Naive thymus-derived CD4-positive, alpha-beta T cell (primary cell): ENCODE results near the gene CREB5. TPM values are rescaled to one million over a fixed set of nuclear protein-coding genes. Genes with fewer than 3 reads are reported as not detected.

Source experiments
- ATAC-seq: fragments of 150-1000 bp; cut with Tn5 transposase; 2 replicates; pipeline ENCODE4 v1.10.0; 2021; ENCODE audit warnings: mild to moderate bottlenecking, moderate library complexity
- CTCF ChIA-PET: fragments of 350-600 bp; sonication (Branson Sonifier 250); formaldehyde crosslinking; loops from one replicate; lab custom pipeline; 2021; ENCODE audit warnings: antibody characterized with exemption; lab: Charles Lee
- POLR2A ChIA-PET: fragments of 350-600 bp; sonication (Branson Sonifier 250); formaldehyde crosslinking; loops from one replicate; lab custom pipeline; 2021; ENCODE audit warnings: antibody characterized with exemption, inconsistent platforms; lab: Charles Lee
- DNase-seq, 9 donors: peaks; one replicate each; pipeline versions ENCODE4 v3.0.0 to v3.0.0-alpha.2; 2020 to 2022; ENCODE audit warnings: mixed read lengths in 1 of 9
- H3K27ac ChIP-seq: one replicate; pipeline ENCODE4 v1.7.0; 2013; ENCODE audit warnings: mild to moderate bottlenecking, low read depth, low read length, moderate library complexity
- H3K27me3 ChIP-seq, 2 donors: one replicate each; pipeline ENCODE4 v1.7.0; 2013; ENCODE audit warnings: low read length in 2 of 2, mild to moderate bottlenecking in 2 of 2, moderate library complexity in 2 of 2; ENCODE audit not compliant: control insufficient read depth in 2 of 2, insufficient read depth in 2 of 2
- H3K36me3 ChIP-seq, 3 experiments: 1 replicate in 2 of 3; 2 replicates in 1 of 3; pipeline ENCODE4 v1.7.0; 2013; ENCODE audit warnings: low read length in 3 of 3, mild to moderate bottlenecking in 3 of 3, moderate library complexity in 1 of 3; ENCODE audit not compliant: insufficient read depth in 3 of 3, control insufficient read depth in 2 of 3
- H3K4me1 ChIP-seq, 2 donors: one replicate each; pipeline ENCODE4 v1.7.0; 2013; ENCODE audit warnings: low read length in 2 of 2, mild to moderate bottlenecking in 2 of 2, moderate library complexity in 1 of 2; ENCODE audit not compliant: control insufficient read depth in 2 of 2, insufficient read depth in 2 of 2
- H3K4me3 ChIP-seq: 2 replicates; pipeline ENCODE4 v1.7.0; 2013; ENCODE audit warnings: mild to moderate bottlenecking, low read length
- H3K9me3 ChIP-seq, 3 experiments: 1 replicate in 2 of 3; 2 replicates in 1 of 3; pipeline ENCODE4 v1.7.0; 2013; ENCODE audit warnings: low read length in 3 of 3; ENCODE audit not compliant: control insufficient read depth in 2 of 3
- H3K27ac Mint-ChIP-seq, 9 donors: one replicate each; pipeline ENCODE4 v1.8.0; 2020 to 2022; ENCODE audit warnings: mixed read lengths in 9 of 9, mild to moderate bottlenecking in 8 of 9, moderate library complexity in 5 of 9, inconsistent platforms in 2 of 9
- H3K27me3 Mint-ChIP-seq, 5 donors: one replicate each; pipeline ENCODE4 v1.8.0; 2021 to 2022; ENCODE audit warnings: mixed read lengths in 5 of 5, mild to moderate bottlenecking in 1 of 5
- H3K36me3 Mint-ChIP-seq, 5 donors: one replicate each; pipeline ENCODE4 v1.8.0; 2020 to 2022; ENCODE audit warnings: mixed read lengths in 5 of 5, mild to moderate bottlenecking in 3 of 5, inconsistent platforms in 1 of 5
- H3K4me1 Mint-ChIP-seq, 7 donors: one replicate each; pipeline ENCODE4 v1.8.0; 2020 to 2022; ENCODE audit warnings: mixed read lengths in 7 of 7, mild to moderate bottlenecking in 3 of 7, inconsistent platforms in 1 of 7
- H3K4me3 Mint-ChIP-seq, 10 donors: one replicate each; pipeline ENCODE4 v1.8.0; 2020 to 2022; ENCODE audit warnings: mild to moderate bottlenecking in 10 of 10, mixed read lengths in 10 of 10, moderate library complexity in 6 of 10, inconsistent platforms in 2 of 10
- H3K9me3 Mint-ChIP-seq, 11 donors: one replicate each; pipeline ENCODE4 v1.8.0; 2020 to 2022; ENCODE audit warnings: mixed read lengths in 11 of 11, mild to moderate bottlenecking in 4 of 11, inconsistent platforms in 1 of 11, moderate library complexity in 1 of 11
- intact Hi-C, 2 donors: fragments of 100-400 bp; cut with micrococcal nuclease; formaldehyde crosslinking; loops; one replicate each; pipeline ENCODE4 v1.15.1; 2023
- polyA plus RNA-seq, 2 donors: library from polyadenylated mRNA; unstranded; fragments of 300-500 nt; fragmentation: Illumina TruSeq; gene quantifications; one replicate each; pipeline ENCODE4 v1.2.3, GENCODE V29; 2021
- total RNA-seq, 6 experiments: library from RNA in 5 of 6; stranded (reverse) in 5 of 6; gene quantifications; 1 replicate in 5 of 6; 2 replicates in 1 of 6; pipeline ENCODE4 v1.2.3 and lab custom pipeline; 2021 to 2026

CREB5 gene
- total and polyA plus RNA-seq, 7 experiments from 2014 or later: 0.22 to 18.4 (median 3.6) TPM; not detected in 4

DNA sequence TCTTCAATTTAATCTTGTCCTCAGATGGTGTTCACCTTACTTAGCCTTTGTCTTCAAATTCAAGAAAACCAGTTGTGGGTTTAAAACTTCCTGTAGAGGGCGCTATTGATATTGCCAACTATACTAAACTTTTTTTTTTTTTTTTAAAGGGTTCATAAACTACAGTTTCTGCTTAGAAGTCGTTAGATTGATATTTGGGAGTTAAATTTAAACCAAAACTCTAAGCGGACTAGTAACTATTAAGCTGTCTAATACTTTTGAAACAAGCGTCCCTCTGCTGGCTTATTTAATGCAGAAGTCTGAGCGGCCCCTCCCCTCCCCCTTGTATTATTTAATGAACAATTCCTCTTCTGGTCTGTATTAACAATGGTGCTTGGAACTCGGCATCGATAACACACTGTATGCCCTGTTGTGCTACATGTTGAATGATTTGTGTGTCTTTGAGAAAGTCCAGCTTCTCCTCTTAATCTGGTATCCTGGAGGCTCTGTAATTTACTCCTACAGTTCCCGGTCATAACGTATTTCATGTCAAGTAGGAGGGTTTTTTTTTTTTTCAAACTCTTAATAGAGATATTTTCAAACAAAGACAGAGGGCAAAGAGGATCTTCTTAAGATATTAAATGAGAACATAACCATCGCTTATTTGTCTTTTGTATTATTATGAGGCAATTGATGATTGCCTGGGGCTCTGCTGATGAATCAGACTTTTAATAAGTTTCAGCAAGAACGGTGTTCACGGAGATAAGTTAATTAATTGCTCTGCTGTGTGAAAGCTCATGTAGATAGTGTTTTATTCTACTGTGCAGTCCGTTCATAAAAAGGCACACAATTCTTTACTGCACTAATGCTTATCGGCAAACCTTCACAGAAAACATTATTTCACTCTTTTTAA, 22.6 kb upstream of the CREB5 start:
- Histone ChIP-seq H3K27ac (no peak overlapping the region), H3K4me1 (no peaks in the 10 kb centered on the region), H3K36me3 (no peaks in the 10 kb centered on the region), H3K27me3 (no peaks in the 10 kb centered on the region), H3K9me3 (no peaks in the 10 kb centered on the region), H3K4me3 (no peak overlapping the region)
- DNase-seq (peak in 5 of 9 donors; percentile 12 to 53 (median 21)), ATAC-seq (peak; percentile 40)
- POLR2A ChIA-PET: no interaction called here
- Mint-ChIP-seq H3K4me1 (peaks cover 0 to 6% (median 3%) of the 10 kb centered on the region in 7 donors), H3K36me3 (no peaks in the 10 kb centered on the region), H3K9me3 (peaks cover 0 to 3% (median 0%) of the 10 kb centered on the region in 11 donors), H3K27ac (no peak overlapping the region), H3K4me3 (no peak overlapping the region), H3K27me3 (peaks cover 15 to 42% (median 41%) of the 10 kb centered on the region in 5 donors)
- CTCF ChIA-PET: interaction anchor here (0.6 kb wide), 1 partner anchor 60 kb away, joined by 3 read pairs; no protein-coding TSS in a partner anchor
- intact Hi-C loops: loop anchor here (1.0 kb wide), 2 partner anchors 237 to 465 kb away; no protein-coding TSS in a partner anchor

DNA sequence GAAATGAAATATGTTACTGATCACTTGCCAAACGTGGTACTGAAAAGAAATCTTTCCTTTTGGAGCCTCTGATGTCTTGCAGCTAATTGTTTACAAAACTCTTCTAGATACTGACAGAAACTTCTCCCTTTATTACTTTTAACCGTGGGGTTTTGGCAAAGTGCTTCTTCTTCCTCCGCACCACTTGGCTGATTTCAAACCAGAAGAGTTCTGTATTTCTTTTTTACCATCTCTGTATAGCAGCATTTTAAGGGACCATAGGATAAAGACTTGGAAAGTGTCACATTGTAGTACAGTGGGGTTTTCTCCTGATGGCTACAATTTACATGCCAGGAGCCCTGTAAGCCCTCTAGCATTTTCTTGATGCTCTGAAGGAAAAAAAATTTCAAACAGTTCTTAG, 21.9 kb upstream of the CREB5 start:
- Mint-ChIP-seq H3K4me1 (peaks cover 0 to 6% (median 3%) of the 10 kb centered on the region in 7 donors), H3K4me3 (no peak overlapping the region), H3K9me3 (peaks cover 0 to 3% (median 0%) of the 10 kb centered on the region in 11 donors), H3K36me3 (no peaks in the 10 kb centered on the region), H3K27me3 (peaks cover 15 to 42% (median 41%) of the 10 kb centered on the region in 5 donors), H3K27ac (no peak overlapping the region)
- Histone ChIP-seq H3K4me3 (no peak overlapping the region), H3K27ac (no peak overlapping the region), H3K4me1 (no peaks in the 10 kb centered on the region), H3K9me3 (no peaks in the 10 kb centered on the region), H3K27me3 (no peaks in the 10 kb centered on the region), H3K36me3 (no peaks in the 10 kb centered on the region)
- ChIA-PET CTCF (interaction anchor here (0.6 kb wide), 1 partner anchor 61 kb away, joined by 3 read pairs; no protein-coding TSS in a partner anchor), POLR2A (no interaction called here)
- intact Hi-C loops: no loop called here
- DNase-seq (no peak), ATAC-seq (no peak)

DNA sequence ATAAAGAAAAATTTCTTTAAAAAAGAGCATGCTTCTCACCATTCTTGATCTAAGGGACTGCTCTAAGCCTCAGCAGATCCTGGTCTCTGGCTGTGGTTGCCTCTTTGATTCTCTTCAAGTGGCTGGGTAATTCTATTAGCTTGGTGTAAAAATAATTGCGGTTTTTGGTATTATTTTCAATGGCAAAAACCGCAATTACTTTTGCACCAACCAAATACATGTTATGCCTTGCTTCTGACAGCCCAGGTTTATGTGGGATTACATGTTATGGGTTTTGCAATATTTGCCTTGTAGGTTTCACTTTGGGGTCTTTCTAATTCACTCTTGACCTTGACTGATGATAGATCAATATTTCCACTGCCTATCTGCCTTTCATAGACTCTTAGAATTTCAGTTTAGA, 20.0 kb upstream of the CREB5 start:
- H3K27ac ChIP-seq: no peak overlapping the region
- no peak for ATAC-seq
- peaks cover 15 to 48% (median 34%) of the 10 kb centered on the region in 5 donors for H3K27me3 Mint-ChIP-seq
- no peaks in the 10 kb centered on the region for H3K9me3 ChIP-seq
- CTCF ChIA-PET: no interaction called here
- intact Hi-C loops: no loop called here
- no peak overlapping the region for H3K4me3 Mint-ChIP-seq
- no peaks in the 10 kb centered on the region for H3K4me1 ChIP-seq
- no peaks in the 10 kb centered on the region for H3K36me3 ChIP-seq
- no peaks in the 10 kb centered on the region for H3K27me3 ChIP-seq
- peaks cover 0 to 3% (median 0%) of the 10 kb centered on the region in 11 donors for H3K9me3 Mint-ChIP-seq
- POLR2A ChIA-PET: no interaction called here
- no peak overlapping the region for H3K27ac Mint-ChIP-seq
- no peak overlapping the region for H3K4me3 ChIP-seq
- no peaks in the 10 kb centered on the region for H3K36me3 Mint-ChIP-seq
- peaks cover 0 to 6% (median 3%) of the 10 kb centered on the region in 7 donors for H3K4me1 Mint-ChIP-seq
- no peak for DNase-seq

DNA sequence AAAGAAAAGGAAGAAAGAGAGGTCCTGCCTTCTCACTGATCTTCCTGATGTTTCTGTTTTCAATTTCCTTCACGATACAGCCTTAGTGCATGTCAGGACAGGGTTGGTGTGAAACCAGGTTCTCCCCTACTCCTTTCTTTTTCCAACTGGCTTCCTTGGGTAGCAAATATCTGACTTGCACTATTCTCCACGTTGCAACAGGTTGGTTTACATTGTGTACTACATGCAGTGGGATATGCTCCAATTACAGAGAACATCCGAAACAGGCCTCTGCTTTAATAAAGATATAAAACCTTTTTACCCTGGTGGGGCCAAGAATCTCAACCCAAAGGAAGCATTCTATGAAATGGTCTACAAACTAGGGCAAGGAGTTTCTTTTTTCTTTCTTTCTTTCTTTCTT, 16.9 kb upstream of the CREB5 start:
- H3K36me3 Mint-ChIP-seq: no peaks in the 10 kb centered on the region
- CTCF ChIA-PET: no interaction called here
- POLR2A ChIA-PET: no interaction called here
- ATAC-seq (no peak), DNase-seq (no peak)
- no peaks in the 10 kb centered on the region for H3K27me3 ChIP-seq
- H3K27ac Mint-ChIP-seq: no peak overlapping the region
- no peaks in the 10 kb centered on the region for H3K4me1 Mint-ChIP-seq
- peaks cover 0 to 3% (median 0%) of the 10 kb centered on the region in 11 donors for H3K9me3 Mint-ChIP-seq
- H3K27ac ChIP-seq: no peak overlapping the region
- intact Hi-C loops: no loop called here
- H3K4me1 ChIP-seq: no peaks in the 10 kb centered on the region
- H3K27me3 Mint-ChIP-seq: peaks cover 10 to 46% (median 24%) of the 10 kb centered on the region in 5 donors
- H3K4me3 ChIP-seq: no peak overlapping the region
- no peaks in the 10 kb centered on the region for H3K9me3 ChIP-seq
- H3K36me3 ChIP-seq: no peaks in the 10 kb centered on the region
- no peak overlapping the region for H3K4me3 Mint-ChIP-seq

DNA sequence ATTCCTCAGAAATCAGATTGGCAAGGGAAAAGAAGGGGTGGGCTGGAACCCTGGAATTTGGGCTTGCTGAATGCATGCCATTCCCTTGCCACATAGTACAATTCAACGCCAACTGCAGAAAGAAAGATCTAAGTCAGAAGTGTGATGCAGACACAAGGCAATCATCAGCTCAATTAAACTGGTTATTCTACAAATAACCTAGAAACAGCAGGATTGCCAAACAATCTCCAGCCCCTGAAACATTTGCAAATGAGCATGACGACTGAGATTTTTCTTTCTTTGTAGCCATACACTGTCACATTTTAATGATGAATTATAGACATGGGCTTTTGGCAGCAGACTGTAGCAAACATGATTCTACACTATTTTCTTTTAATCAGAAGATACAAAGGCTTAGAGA, 16.5 kb upstream of the CREB5 start:
- Mint-ChIP-seq H3K4me3 (no peak overlapping the region), H3K27ac (no peak overlapping the region), H3K27me3 (peaks cover 10 to 43% (median 22%) of the 10 kb centered on the region in 5 donors), H3K4me1 (no peaks in the 10 kb centered on the region), H3K36me3 (no peaks in the 10 kb centered on the region), H3K9me3 (peaks cover 0 to 3% (median 0%) of the 10 kb centered on the region in 11 donors)
- ATAC-seq: no peak
- H3K27ac ChIP-seq: no peak overlapping the region
- DNase-seq: no peak
- H3K9me3 ChIP-seq: no peaks in the 10 kb centered on the region
- H3K36me3 ChIP-seq: no peaks in the 10 kb centered on the region
- ChIA-PET POLR2A (no interaction called here), CTCF (interaction anchor here (0.6 kb wide), 1 partner anchor 213 kb away, joined by 4 read pairs; no protein-coding TSS in a partner anchor)
- H3K4me3 ChIP-seq: no peak overlapping the region
- intact Hi-C loops: no loop called here
- no peaks in the 10 kb centered on the region for H3K4me1 ChIP-seq
- no peaks in the 10 kb centered on the region for H3K27me3 ChIP-seq

DNA sequence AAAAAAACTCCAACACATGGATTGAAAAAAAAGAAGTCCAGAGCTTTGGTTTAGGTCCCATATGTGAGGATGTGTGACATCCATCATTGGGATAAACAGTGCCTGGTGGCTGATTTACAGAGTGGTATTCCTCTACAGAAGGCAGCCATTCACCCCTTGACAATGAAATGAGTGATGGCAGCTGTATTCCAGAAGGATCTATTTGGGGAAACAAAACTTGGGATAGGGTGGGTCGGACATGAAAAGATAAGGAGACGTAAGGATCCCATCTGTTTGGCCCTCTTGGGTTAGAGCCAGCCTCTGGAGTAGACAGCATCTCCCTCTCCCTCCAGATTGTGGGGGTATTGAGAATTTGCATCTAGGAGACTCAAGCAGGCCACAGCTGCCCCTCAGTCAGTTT, 15.2 kb upstream of the CREB5 start:
- Mint-ChIP-seq H3K4me3 (no peak overlapping the region), H3K9me3 (peaks cover 0 to 3% (median 0%) of the 10 kb centered on the region in 11 donors), H3K27me3 (peaks cover 5 to 33% (median 14%) of the 10 kb centered on the region in 5 donors), H3K27ac (no peak overlapping the region), H3K36me3 (no peaks in the 10 kb centered on the region), H3K4me1 (no peaks in the 10 kb centered on the region)
- POLR2A ChIA-PET: no interaction called here
- CTCF ChIA-PET: no interaction called here
- ATAC-seq (no peak), DNase-seq (no peak)
- Histone ChIP-seq H3K9me3 (no peaks in the 10 kb centered on the region), H3K27ac (no peak overlapping the region), H3K4me1 (no peaks in the 10 kb centered on the region), H3K4me3 (no peak overlapping the region), H3K27me3 (no peaks in the 10 kb centered on the region), H3K36me3 (no peaks in the 10 kb centered on the region)
- intact Hi-C loops: no loop called here
